GM23248 (cell line): ENCODE results near the gene TUFT1. TPM values are rescaled to one million over a fixed set of nuclear protein-coding genes. Genes with fewer than 3 reads are reported as not detected.
"Not testable (repeated sequence)": the region's sequence is repeated elsewhere in the genome, so short reads cannot be mapped to it uniquely, and the experiment has no call there.

Source experiments
- DNase-seq: peaks from one replicate; pipeline ENCODE4 v3.0.0-alpha.2; 2015
- H2AFZ ChIP-seq: fragments of 200-600 bp; sonication (generic); 2 replicates; pipeline ENCODE4 v1.6.1; 2016; ENCODE audit warnings: antibody characterized with exemption
- H3F3A ChIP-seq: fragments of 200-600 bp; sonication (generic); 2 replicates; pipeline ENCODE4 v1.6.1; 2016; ENCODE audit warnings: mild to moderate bottlenecking, antibody characterized with exemption, mixed run types; ENCODE audit not compliant: insufficient read depth
- H3K27ac ChIP-seq: fragments of 200-600 bp; sonication (generic); 2 replicates; pipeline ENCODE4 v1.5.1; 2016; ENCODE audit warnings: mild to moderate bottlenecking
- H3K27me3 ChIP-seq: fragments of 200-600 bp; sonication (generic); replicated peaks from 2 replicates; pipeline ENCODE4 v1.6.1; 2016; ENCODE audit warnings: mild to moderate bottlenecking; ENCODE audit not compliant: insufficient read depth
- H3K36me3 ChIP-seq: fragments of 200-600 bp; sonication (generic); 2 replicates; pipeline ENCODE4 v1.6.1; 2016; ENCODE audit warnings: low read depth, mild to moderate bottlenecking
- H3K4me1 ChIP-seq: fragments of 200-600 bp; sonication (generic); 2 replicates; pipeline ENCODE4 v1.6.1; 2016; ENCODE audit warnings: mild to moderate bottlenecking; ENCODE audit not compliant: insufficient read depth
- H3K4me2 ChIP-seq: fragments of 200-600 bp; sonication (generic); one replicate; pipeline ENCODE4 v1.6.1; 2016; ENCODE audit warnings: mild to moderate bottlenecking; ENCODE audit not compliant: unreplicated experiment
- H3K4me3 ChIP-seq: fragments of 200-600 bp; sonication (generic); 2 replicates; pipeline ENCODE4 v1.5.1; 2016; ENCODE audit warnings: mild to moderate bottlenecking
- H3K79me2 ChIP-seq: fragments of 200-600 bp; sonication (generic); 2 replicates; pipeline ENCODE4 v1.6.1; 2016; ENCODE audit warnings: mild to moderate bottlenecking; ENCODE audit not compliant: insufficient read depth
- H3K9ac ChIP-seq: fragments of 200-600 bp; sonication (generic); 2 replicates; pipeline ENCODE4 v1.6.1; 2016; ENCODE audit warnings: mild to moderate bottlenecking
- H3K9me2 ChIP-seq: fragments of 200-600 bp; sonication (generic); 2 replicates; pipeline ENCODE4 v1.6.1; 2016; ENCODE audit warnings: mixed run types, mild to moderate bottlenecking, moderate library complexity; ENCODE audit not compliant: insufficient read depth
- H3K9me3 ChIP-seq: fragments of 200-600 bp; sonication (generic); one replicate; pipeline ENCODE4 v1.6.1; 2017; ENCODE audit warnings: low read depth
- H4K20me1 ChIP-seq: fragments of 200-600 bp; sonication (generic); 2 replicates; pipeline ENCODE4 v1.6.0; 2016; ENCODE audit not compliant: insufficient read depth
- EZH2 ChIP-seq: fragments of 200-600 bp; sonication (generic); IDR thresholded peaks from 2 replicates; pipeline ENCODE4 v1.6.1; 2018; ENCODE audit warnings: antibody characterized with exemption, mild to moderate bottlenecking; ENCODE audit not compliant: insufficient read depth, poor library complexity, severe bottlenecking
- EZH2phosphoT487 ChIP-seq: fragments of 200-600 bp; sonication (generic); IDR thresholded peaks from 2 replicates; pipeline ENCODE4 v1.6.1; 2018; ENCODE audit warnings: antibody characterized with exemption, moderate library complexity, mild to moderate bottlenecking, low read depth; ENCODE audit not compliant: insufficient read depth
- WGBS, 2 experiments: methylation state at CpG; one replicate each; pipeline ENCODE4 v1.1.6; 2015 to 2017; ENCODE audit warnings: low lambda C conversion rate in 2 of 2, low coverage in 1 of 2; ENCODE audit errors: missing lambda C conversion rate in 2 of 2; 5-methylcytosine and 5-hydroxymethylcytosine counted together
- in situ Hi-C: fragments of 300-500 bp; cut with MboI; formaldehyde crosslinking; loops from 2 replicates; pipeline ENCODE4 v1.15.0; 2020
- polyA plus RNA-seq: library from polyadenylated mRNA; unstranded; fragments of >200 nt; fragmentation: Nextera tagmentation; extraction: Ambion mirVana; gene quantifications from 2 replicates; pipeline ENCODE4 v1.2.1, GENCODE V29; 2016
- total RNA-seq: library from RNA; depleted of rRNA; stranded (reverse); fragments of >200 nt; shearing (Covaris generic); gene quantifications from 2 replicates; pipeline ENCODE4 v1.2.3, GENCODE V29; 2014

TUFT1 gene
- total and polyA plus RNA-seq, 2 experiments from 2014 or later: 19.2 to 20.3 TPM

DNA sequence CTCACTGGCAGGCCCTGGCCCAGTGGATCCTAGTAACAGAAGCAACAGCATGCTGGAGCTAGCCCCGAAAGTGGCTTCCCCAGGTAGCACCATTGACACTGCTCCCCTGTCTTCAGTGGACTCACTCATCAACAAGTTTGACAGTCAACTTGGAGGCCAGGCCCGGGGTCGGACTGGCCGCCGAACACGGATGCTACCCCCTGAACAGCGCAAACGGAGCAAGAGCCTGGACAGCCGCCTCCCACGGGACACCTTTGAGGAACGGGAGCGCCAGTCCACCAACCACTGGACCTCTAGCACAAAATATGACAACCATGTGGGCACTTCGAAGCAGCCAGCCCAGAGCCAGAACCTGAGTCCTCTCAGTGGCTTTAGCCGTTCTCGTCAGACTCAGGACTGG, 21.2 kb upstream of the TUFT1 start:
- no peak for DNase-seq
- WGBS, 2 experiments: 89 to 93% methylated on average over 15 of the region's 15 CpGs
- H2AFZ ChIP-seq: no peak overlapping the region
- no peak overlapping the region for H3K4me2 ChIP-seq
- TF ChIP-seq EZH2 (no peak), EZH2phosphoT487 (no peak)
- H3K4me3 ChIP-seq: no peak overlapping the region
- H4K20me1 ChIP-seq: no peaks in the 10 kb centered on the region
- H3F3A ChIP-seq: no peaks in the 10 kb centered on the region
- H3K36me3 ChIP-seq: no peaks in the 10 kb centered on the region
- H3K27me3 ChIP-seq: peaks cover 27% of the 10 kb centered on the region
- H3K9me3 ChIP-seq: no peaks in the 10 kb centered on the region
- no peak overlapping the region for H3K27ac ChIP-seq
- H3K79me2 ChIP-seq: no peaks in the 10 kb centered on the region
- no peaks in the 10 kb centered on the region for H3K9me2 ChIP-seq
- peaks cover 8% of the 10 kb centered on the region; the same call in 1 of the 2 replicates for H3K4me1 ChIP-seq
- H3K9ac ChIP-seq: no peak overlapping the region
- in situ Hi-C loops: no loop called here

DNA sequence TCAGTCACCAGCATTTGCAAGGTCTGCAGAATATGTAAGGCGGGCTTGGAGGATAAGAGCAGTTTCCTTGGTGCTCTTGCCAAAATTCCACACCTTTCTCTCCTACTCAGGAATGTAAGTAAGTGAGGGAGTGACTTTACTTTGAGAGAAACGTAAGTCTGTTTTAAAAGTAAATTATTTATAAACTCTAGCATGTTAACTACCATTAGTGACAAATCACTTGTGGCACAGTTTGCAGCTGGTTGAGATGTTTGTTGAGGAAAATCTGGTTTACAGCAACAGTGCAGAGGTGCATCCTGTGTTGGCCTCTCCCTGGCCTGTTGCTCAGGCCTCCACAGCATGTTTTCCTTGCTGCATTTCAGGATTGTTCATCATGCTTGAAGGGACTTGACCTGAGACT, 20.4 kb upstream of the TUFT1 start:
- DNase-seq: no peak
- H3K36me3 ChIP-seq: no peaks in the 10 kb centered on the region
- in situ Hi-C loops: no loop called here

DNA sequence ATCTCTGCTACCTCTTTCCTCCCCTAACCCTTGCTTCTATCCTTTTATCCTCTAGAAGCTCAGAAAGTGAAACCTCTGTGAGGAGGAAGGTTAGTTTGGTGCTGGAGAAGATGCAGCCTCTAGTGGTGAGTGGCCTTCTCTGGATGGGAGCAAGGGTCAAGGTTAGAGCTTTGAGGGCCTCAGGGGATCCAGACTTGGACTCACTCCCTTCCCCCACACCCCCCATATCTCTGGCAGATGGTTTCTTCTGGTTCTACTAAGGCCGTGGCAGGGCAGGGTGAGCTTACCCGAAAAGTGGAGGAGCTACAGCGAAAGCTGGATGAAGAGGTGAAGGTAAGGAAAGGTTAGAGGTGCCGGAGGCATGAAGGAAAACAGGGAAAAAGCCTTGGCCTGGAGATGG, 19.8 kb upstream of the TUFT1 start:
- no peak overlapping the region for H3K9ac ChIP-seq
- 91% methylated on average over 4 of the region's 4 CpGs for WGBS, 2 experiments
- no peaks in the 10 kb centered on the region for H4K20me1 ChIP-seq
- no peak for DNase-seq
- H3F3A ChIP-seq: no peaks in the 10 kb centered on the region
- no peak overlapping the region for H3K27ac ChIP-seq
- H3K9me2 ChIP-seq: no peaks in the 10 kb centered on the region
- peaks cover 23% of the 10 kb centered on the region; the same call in 1 of the 2 replicates for H3K27me3 ChIP-seq
- no peak for TF ChIP-seq EZH2phosphoT487
- no peak for TF ChIP-seq EZH2
- in situ Hi-C loops: no loop called here
- H3K4me1 ChIP-seq: peaks cover 8% of the 10 kb centered on the region; the same call in 1 of the 2 replicates
- no peaks in the 10 kb centered on the region for H3K36me3 ChIP-seq
- H2AFZ ChIP-seq: 0 out of 2 replicates have a peak overlapping the region, but pooled peaks have one; percentile 3
- H3K4me2 ChIP-seq: no peak overlapping the region
- no peaks in the 10 kb centered on the region for H3K79me2 ChIP-seq
- no peaks in the 10 kb centered on the region for H3K9me3 ChIP-seq
- no peak overlapping the region for H3K4me3 ChIP-seq

More for the DNA sequence above, 20.4 kb upstream of the TUFT1 start:
- Histone ChIP-seq H3K9me3 (no peaks in the 10 kb centered on the region), H3F3A (no peaks in the 10 kb centered on the region), H4K20me1 (no peaks in the 10 kb centered on the region), H3K27ac (no peak overlapping the region), H3K4me3 (no peak overlapping the region), H3K27me3 (peaks cover 23% of the 10 kb centered on the region), H2AFZ (no peak overlapping the region), H3K4me1 (peaks cover 8% of the 10 kb centered on the region; the same call in 1 of the 2 replicates), H3K4me2 (no peak overlapping the region), H3K9me2 (no peaks in the 10 kb centered on the region), H3K79me2 (no peaks in the 10 kb centered on the region), H3K9ac (no peak overlapping the region)
- 85 to 91% methylated on average over 2 of the region's 2 CpGs for WGBS, 2 experiments
- TF ChIP-seq EZH2 (no peak), EZH2phosphoT487 (no peak)

DNA sequence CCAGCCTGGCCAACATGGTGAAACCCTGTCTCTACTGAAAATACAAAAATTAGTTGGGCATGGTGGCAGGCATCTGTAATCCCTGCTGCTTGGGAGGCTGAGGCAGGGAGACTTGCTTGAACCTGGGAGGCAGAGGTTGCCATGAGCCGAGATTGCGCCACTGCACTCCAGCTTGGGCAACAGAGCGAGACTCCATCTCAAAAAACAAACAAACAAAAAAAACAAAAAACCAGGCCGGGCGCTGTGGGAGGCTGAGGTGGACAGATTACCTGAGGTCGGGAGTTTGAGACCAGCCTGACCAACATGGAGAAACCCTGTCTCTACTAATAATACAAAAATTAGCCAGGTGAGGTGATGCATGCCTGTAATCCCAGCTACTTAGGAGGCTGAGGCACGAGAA, 17.7 kb upstream of the TUFT1 start:
- not testable (repeated sequence) for DNase-seq

DNA sequence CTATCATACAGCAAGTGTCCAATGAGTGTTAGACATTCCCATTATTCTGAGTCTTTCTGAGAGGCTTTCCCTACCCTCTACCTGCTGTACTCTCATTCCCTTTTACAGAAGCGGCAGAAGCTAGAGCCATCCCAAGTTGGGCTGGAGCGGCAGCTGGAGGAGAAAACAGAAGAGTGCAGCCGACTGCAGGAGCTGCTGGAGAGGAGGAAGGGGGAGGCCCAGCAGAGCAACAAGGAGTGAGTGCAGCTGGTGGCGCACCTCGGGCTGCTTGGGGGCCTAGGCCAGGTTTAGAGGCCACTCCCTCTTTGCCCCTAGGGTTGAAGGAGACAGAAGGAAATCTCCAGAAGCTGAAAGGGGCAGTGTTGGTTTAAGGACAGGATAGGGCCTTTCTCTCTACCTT, 16.8 kb upstream of the TUFT1 start:
- no peak overlapping the region for H2AFZ ChIP-seq
- 80 to 86% methylated on average over 5 of the region's 5 CpGs for WGBS, 2 experiments
- peaks cover 8% of the 10 kb centered on the region; the same call in 1 of the 2 replicates for H3K4me1 ChIP-seq

More for the DNA sequence above, 17.7 kb upstream of the TUFT1 start:
- peaks cover 16% of the 10 kb centered on the region; the same call in 1 of the 2 replicates for H3K27me3 ChIP-seq
- H3F3A ChIP-seq, H4K20me1 ChIP-seq, H3K9me2 ChIP-seq, H3K79me2 ChIP-seq, H3K4me1 ChIP-seq, H2AFZ ChIP-seq, H3K9ac ChIP-seq, H3K9me3 ChIP-seq, H3K27ac ChIP-seq, in situ Hi-C loops, H3K4me2 ChIP-seq, H3K36me3 ChIP-seq, H3K4me3 ChIP-seq: not testable (repeated sequence)
- 79 to 81% methylated on average over 7 of the region's 7 CpGs for WGBS, 2 experiments

More for the DNA sequence above, 16.8 kb upstream of the TUFT1 start:
- Histone ChIP-seq H3K9ac (no peak overlapping the region), H3K4me3 (no peak overlapping the region), H3K27me3 (peaks cover 16% of the 10 kb centered on the region; the same call in 1 of the 2 replicates), H3K79me2 (no peaks in the 10 kb centered on the region), H3K9me3 (no peaks in the 10 kb centered on the region), H3K27ac (no peak overlapping the region), H3K4me2 (no peak overlapping the region), H3F3A (no peaks in the 10 kb centered on the region), H3K9me2 (no peaks in the 10 kb centered on the region), H3K36me3 (no peaks in the 10 kb centered on the region), H4K20me1 (no peaks in the 10 kb centered on the region)
- no peak for DNase-seq
- in situ Hi-C loops: no loop called here
- TF ChIP-seq EZH2phosphoT487 (no peak), EZH2 (no peak)
